NCI-H2227 (cell line): ENCODE results near the gene NFASC.
A peak's percentile ranks its signal among the peaks of the same experiment; 100 is the strongest.

Experiments
- DNase-seq: peaks from one replicate; lab custom pipeline; 2025; ENCODE audit not compliant: unreplicated experiment; lab: John Stamatoyannopoulos, UW

NFASC gene

DNA sequence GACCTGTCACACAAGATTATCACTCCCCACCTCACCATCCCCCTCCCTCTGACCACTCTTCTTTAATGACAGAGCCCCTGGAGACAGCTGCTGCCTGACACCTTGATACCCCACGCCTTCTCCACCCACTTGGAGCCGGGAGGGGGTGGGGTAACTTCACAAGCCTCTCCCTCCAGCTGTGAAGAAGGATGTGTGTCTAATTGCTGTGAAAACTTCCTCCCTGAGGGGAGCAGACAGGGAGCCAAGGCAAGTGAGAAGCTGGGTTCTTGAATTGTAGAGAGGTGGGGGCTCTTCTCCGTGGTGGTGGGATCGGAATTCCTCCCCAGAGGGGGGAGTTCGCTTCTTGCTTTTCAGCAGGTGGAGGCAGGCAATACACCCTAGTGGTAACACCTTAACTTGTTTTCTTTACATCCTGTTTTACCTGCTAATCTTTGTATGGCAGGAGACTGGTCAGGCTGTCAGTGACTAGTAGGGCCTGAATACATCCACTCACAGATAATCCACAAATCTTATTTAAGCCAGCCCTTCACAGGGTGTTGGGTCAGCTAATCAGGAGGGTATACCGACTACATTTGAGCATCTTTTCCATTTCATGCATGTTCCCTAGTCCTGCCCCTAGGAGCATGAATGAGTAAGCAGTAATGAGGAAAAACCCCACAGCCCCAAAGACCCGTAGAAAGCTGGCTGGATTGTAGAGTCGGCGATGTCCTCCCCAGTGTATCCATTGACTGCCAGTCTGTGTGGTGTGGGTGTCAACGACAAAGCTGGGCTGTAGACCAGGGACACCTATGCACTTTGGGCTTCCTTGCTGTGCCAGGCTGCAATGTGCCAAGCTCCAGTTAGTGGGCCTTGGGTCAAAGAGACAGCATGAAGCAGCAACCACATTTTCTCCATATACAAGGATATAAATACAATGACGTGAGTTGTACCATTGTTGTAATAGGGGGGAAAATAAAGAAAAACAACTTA, 57.3 kb downstream of the NFASC start:
- DNase-seq = no peak

DNA sequence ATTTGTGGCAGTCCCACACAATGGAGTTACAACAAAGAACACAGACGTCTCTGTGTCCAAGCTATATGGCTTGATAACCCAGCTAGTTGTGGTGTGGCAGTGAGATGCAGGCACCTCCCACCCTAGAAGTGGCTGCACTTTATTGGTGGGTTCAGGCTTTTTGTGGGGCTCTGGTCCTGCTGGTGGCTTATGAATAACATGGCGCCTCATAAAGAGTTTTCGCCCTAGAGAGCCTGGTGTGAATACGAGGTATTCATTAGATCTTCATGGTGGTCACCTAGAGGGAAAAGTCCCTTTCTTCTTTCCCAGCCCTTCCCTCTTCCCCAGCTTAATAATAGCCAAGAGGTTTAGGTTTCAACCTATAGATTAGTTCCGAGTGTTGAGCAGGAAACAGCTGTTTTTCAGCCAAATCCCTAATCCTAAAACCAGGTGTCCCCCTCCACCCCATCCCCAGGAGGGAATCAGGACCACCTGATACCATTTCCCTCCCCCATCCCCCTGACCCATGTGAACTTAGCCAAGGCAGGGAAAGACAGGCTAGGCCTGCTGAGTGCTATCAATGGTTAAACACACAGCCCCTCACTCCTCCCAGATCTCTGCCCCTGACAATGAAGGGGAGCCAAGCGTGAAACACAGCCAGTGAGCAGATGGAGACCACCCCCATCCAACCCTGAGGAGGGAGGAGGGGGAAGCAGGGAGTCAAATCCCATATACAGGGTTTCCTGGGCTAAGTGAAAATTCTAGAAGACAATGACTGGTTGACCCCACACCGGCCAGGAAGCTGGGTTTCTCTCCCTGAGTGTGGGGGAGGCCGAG, 58.2 kb downstream of the NFASC start:
- DNase-seq = no peak

DNA sequence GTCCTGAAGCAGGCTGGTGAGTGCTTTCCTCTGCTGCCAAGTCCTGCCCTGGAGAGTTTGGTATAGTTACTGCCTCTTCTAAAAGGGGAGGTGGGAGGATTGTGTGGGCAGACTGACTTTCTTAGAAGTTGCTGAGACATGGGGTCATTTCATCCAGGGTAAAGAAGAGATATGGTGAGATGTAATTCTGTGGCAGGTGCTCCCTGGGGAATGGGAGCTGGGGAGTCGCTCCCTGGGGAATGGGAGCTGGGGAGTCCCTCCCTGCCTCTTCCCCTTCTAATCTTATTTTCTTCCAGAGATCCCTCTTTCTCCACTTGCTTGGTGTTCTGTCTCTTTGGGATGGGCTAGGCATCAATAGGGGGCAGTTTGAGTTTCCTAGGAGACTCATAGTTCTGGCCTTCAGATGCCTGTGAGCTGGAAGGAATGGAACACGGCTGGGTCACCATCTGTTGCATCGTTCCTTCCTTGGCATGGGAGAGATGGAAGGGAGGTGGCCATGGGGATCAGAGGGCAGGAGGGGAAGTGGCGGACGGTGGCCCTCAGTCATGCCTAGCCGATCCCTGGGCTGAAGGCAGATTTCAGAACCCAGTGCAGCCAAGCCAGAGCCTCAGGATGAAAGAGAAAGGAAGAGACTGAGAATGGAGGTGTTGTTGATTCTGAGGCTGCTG, 59.0 kb downstream of the NFASC start:
- DNase-seq = no peak

DNA sequence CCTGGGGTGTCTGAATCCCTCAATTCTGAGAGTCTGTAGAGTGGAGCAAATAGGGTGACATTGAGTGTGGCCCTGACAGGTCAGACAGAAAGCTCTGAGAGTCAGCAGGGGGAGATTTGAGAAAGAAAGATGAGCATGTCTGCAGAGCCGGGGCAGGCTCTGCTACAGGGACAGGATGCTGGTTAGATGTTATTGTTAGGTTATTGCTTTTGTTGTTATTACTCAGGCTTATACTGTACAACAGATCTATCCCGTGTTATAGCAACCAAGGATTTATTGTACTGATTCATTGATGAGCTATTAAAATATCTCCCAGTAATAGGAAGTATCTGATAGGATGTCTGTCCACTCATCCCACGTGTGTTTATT, 59.5 kb downstream of the NFASC start:
- no peak for DNase-seq

DNA sequence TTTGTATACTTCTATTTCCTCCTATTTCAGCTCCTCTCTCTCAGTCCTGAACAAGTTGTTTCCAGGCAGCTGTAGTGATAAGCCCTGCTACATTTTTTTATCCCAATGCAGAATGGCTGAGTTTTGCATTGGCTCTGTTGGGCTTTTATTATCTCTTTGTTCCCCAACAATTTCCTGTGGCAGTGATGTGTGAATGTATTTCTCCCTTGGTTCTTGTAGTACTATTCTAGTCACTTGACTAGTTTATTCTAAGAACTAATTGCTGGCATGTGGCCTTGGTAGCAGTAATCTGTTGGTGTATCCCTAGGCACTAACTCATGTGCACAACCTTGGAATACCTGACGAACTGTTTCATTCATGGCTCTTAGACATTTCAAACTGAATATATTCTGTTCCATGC, 60.7 kb downstream of the NFASC start:
- no peak for DNase-seq

DNA sequence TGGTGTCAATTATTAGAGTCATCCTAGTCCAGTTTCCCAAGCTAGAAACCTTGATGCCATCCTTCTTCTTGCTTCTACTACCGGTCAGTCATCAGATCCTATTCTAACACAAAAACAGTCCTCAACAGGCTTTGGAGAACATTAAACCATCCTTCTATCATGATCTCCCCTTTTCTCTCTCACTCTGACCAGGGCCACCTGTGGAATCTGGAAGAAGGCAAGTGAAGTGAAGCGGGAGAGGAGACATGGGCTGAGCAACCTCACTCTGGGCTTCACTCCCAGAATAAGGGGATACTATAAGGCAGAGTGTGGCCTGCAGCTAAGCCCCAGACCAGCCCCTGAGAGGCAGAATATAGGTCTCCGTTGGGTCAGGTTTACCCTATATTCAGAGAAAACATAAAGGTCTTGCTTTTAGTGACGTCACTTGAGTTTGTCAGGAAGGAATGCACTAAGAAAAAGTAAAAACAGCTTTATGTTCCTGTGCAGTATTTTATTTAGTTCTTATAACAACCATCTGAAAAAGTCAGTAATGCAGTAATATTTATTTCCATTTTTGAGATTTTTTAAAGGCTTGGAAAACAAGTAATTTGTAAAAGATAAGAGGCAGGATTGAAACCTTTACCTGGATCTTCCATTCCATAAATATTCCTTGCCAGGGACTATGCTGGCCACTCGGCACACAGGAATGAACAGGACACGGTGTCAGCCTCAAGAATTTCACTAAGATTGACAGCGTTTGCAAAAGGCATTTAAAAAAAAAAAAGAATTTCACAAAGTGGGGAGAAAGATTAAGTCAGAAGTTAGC, 61.3 kb downstream of the NFASC start:
- DNase-seq = no peak

DNA sequence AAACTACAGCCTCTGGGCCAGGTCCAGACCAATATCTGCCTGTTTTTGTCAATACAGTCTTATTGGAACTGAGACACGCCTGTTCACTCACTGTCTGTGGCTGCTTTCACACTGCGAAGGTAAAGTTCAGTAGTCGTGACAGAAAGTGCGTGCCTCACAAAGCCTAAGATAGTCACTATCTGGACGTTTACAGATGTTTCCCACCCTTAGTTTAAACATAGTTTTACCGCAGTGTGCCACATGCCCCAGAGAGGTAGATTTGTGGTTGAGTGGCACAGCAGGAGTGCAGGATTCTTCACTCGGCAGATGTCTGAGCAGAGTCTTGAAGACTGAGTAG, 61.9 kb downstream of the NFASC start:
- DNase-seq = no peak

DNA sequence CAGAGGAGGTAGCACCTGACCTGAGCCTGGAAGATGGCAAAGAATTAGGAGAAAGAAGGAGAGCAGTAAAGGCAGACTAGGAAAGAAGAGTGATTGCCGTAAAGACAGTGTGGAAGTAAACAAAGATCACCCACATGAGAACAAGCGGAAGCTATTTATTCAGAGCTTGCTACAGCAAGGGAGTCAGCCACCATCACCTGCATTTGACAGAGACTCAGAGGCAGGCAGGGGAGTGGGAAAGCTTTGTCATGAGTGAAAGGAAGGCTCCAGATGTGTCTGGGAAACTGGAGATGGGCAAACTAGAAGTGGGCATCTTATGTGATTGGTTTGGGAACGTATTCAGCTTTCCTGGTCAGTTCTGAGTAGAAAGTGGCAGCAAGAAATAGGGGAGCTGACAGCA, 64.5 kb downstream of the NFASC start:
- DNase-seq = no peak

DNA sequence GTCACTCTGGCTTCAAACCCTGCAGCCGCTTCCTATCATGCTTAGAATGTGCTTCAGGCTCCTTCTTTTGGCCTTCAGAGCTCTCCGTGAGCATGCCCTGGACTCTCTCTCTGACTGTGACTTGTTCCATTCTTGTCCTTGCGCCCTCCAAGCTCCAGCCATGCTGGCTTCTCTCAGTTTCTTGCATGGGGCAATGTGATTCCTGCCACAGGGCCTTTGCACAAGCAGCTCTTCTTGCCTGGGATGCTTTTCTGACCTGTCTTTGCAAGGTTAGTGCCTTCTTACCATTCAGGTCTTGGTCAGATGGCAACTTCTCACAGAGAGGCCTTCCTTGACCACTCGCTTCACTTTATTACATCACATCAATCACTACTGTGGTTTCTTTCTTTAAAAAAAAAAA, 66.1 kb downstream of the NFASC start:
- DNase-seq = no peak

DNA sequence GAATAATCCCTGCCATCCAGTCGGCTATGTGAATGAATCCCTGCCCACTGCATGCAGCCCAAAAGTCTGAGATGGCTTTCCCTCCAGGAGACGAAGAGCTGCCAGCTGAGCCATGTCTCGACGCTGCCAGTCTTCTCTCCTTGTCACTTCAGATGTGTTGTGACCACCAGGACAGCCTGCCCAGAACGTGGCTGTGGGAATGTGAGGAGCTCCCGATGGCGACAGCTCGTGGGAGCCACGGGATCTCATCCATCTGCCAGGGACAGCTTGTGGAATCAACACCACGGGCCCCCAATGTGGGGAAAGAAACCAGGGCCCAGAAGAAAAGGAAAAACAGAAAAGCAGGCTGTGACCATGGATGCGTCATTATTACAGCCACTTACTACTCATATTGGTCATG, 67.2 kb downstream of the NFASC start:
- DNase-seq = no peak

DNA sequence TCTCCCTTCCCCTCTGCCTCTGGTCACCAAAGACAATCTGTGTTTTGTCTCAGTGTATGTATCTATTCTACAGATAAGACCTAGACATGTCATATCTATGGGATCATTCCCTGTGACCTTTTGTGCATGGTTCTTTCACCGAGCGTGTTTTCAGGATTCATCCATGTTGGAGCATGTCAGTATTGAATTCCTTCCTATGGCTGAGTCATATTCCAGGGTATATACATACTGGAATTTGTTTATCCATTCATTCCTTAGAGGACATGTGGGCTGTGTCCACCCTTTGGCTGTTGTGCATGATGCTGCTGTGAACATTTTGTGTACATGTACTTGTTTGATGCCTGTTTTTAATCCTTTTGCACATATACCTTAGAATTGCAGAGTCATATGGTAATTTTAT, 69.9 kb downstream of the NFASC start:
- DNase-seq = no peak

DNA sequence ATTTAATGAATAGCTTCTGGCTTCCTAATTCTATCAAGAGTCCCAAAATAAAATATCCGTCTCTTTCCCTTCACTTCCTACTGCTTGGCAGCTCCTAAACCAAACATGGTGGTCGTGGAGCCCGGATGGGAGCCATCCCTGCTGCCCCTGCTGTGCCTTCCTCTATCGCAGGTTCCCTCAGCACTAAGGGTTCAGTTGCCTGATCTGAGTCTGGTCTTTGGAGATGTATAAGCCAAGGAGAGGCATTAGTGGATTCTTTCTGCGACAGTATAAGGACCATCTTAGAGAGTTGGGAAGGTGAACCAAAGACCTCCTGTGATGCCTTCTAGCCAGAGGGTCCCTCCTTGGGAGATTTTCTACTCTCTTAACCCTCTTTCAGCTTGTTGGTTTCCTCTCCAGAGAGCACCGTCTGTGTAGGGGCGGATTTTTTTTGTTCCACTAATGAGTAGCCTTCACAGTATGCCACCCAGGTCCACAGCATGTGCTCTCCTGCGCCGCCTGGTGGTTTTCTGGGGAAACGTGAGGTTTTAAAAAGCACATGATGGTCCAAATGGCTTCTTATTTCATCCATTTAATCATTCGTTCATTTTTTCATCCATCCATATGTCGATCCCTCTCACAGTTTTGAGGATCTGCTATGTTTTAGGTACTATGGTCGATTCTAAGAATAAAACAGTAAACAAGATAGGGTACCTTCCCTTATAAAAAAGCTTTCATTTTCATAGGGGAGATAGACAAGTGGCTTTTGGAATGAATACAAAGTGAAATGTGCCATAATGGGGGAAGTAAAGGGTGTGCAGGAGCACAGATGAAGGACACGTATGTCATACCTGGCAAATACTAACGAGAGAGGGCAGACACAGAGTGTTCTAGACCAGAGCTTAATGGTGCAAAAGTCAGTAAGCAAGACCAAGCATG, 71.0 kb downstream of the NFASC start:
- peak; percentile 85 for DNase-seq

DNA sequence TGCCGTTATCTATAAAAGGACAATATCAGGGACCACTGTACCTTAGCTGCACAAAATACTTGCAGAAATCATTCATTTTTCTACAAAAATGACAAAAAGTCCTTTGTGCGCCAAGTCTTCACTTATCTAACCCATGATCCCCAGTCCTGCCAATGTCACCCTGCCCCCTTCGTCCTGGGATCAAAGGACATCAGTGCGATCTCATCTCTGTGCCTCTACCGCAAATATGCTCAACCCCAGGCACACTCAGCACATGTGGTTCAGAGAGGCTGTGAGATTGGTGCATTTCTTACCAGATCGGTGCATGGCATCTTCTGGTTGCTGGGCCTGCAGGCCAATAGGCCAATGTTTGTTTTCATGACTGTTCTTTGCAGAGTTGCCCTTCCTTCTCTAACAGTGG, 72.8 kb downstream of the NFASC start:
- DNase-seq = no peak

DNA sequence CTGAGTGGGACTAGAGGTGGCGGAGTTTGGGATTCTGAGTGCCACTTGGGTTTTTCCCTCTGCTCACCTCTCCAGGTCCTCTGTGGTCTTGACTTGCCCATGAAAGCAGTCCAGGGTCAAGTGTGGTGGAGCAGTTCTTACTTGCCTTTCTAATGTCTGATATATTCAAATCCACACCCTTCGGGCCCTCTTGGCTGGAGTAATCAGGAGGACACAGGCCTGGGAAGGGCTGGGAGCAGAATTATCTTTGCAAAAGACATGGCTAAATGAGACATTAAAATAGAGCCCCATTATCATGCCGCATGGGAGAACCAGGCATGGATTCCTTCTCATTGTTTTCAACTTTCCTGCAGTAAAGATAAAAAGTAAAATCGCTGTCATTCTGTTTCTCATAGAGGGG, 74.0 kb downstream of the NFASC start:
- DNase-seq = no peak

DNA sequence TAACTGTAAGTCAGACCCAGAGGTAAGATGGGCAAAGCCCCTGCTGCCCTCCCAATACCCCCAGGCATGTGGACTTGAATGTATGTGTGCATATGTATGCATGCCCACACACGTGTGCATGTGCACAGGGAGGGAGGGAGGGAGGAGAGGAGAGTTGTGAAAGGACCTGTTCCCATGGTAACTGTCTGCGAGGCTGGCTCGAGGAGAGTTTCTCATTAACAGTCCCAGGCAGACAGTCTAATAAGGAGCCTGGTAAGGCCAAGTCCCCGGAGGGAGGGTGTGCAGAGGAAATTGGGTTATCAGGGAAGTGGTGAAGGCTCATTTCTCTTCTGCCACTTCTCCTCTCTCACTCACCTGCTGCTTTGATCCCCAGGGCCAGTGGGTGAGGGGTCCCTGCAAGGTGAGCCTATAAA, 74.9 kb downstream of the NFASC start:
- DNase-seq = peak; percentile 79

DNA sequence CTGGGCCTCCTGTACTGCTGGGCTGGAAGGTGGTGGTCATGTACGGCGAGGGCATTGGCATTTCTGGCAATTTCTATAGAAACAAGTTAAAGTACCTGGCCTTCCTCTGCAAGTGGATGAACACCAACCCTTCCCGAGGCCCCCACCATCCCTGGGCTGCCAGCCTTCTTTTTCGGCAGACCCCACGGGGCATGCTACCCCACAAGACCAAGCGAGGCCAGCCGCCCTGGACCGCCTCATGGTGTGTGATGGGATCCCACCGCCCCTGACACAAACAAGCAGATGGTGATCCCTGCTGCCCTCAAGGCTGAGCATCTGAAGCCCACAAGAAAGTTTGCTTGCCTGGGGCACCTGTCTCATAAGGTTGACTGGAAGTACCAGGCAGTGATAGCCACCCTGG, 76.0 kb downstream of the NFASC start:
- DNase-seq = no peak

DNA sequence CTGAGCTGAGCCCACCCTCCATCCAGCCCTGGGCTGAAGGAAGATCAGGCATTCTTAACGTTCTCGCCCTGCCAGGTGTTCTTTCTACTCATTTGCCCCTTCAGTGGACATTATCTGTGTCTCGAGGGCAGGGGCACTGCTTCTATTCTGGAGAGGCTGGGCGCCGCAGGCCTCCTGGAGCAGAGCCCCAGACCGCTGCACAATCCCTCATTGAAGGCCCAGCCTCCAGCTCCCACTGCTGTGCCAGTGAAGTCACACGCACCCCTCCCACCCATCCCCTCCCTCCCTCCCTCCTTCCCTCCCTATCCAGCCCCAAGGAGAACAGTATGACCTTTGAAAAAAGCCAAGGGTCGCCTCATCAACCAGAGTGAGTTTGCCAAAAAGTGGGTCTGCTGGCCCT, 76.7 kb downstream of the NFASC start:
- DNase-seq = no peak

DNA sequence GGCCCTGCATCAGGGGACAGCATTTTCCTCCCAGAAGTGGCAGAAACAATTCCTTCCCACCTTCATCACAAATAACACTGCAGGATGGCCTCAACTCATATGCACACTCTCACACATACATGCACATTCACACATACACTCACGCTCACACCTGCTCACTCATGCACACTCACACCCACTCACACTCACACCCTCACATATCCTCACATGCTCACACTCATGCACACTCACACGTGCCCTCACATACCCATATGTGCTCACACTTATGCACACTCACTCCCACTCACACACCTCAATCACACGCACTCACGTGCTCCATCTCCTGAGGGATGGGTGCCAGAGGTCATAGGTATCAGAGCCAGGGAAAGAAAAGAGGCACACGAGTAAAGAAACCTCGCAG, 77.1 kb downstream of the NFASC start:
- no peak for DNase-seq

DNA sequence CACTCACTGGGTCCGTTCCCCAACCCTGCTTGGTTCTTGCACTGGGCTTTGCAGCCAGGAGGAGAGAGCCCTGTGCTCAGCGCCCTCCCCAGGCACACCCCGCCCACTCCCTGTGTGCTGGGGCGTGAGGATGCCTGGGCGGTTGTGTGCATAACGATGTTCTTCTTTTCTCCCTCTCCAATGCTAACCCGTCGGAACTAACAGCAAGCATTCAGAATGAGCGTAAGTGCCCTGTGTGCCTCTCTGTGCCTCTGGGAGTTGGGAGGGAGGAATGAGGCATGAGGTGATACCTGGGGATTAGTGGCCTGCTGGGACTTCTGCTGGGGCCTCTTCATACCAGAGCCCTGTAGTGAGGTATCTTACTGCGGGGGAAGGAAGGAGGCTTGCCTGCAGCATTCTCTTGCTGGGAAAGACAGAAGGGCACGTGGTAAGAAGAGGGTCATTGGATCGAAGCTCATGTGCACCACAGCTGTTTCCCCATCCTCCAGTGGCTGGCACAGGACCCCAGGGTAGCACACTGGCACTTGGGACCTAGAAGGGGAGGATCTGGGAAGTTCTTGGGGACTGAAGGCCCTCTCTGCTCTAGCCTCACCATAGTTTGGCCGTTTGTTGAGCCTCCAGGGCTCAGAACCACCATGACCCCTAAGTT, 79.8 kb downstream of the NFASC start:
- no peak for DNase-seq
